GM18873 (cell line): Measurements from ENCODE around the gene BDKRB1.

Source experiments
- ATAC-seq: cut with Tn5 transposase; IDR thresholded peaks from one replicate; pipeline ENCODE4 v1.9.1; 2021; ENCODE audit warnings: mild to moderate bottlenecking, moderate library complexity, moderate number of reproducible peaks; ENCODE audit not compliant: unreplicated experiment, low FRiP score

BDKRB1 gene

GRCh38 chr14:96257900-96258299, 1.9 kb downstream of the BDKRB1 start:
- no peak for ATAC-seq

- ATAC-seq = no peak
Measured at GRCh38 chr14:96260341-96260821, 4.4 kb downstream of the BDKRB1 start.

DNA sequence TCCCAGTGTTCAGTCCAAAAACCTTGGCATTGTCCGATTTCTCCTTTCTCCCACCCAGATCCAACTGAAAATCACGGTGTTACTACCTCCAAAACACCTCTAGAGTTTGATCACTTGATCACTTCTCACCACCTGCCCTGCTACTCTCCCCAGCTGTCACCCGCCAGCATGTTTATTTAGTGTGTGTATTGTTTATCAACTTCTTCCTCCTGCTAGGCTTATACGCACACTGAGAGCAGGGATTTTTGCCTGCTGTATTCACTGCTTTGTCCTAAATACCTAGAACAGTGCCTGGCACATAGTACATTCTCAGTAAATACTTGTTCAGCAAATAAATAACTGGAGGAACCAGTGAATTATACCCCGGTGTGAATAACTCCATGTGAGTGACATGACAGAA, 5.0 kb downstream of the BDKRB1 start:
- no peak for ATAC-seq

GRCh38 chr14:96261772-96262655, 6.0 kb downstream of the BDKRB1 start:
- ATAC-seq = no peak

- no peak for ATAC-seq
Measured at GRCh38 chr14:96263347-96264199, 7.6 kb downstream of the BDKRB1 start.

DNA sequence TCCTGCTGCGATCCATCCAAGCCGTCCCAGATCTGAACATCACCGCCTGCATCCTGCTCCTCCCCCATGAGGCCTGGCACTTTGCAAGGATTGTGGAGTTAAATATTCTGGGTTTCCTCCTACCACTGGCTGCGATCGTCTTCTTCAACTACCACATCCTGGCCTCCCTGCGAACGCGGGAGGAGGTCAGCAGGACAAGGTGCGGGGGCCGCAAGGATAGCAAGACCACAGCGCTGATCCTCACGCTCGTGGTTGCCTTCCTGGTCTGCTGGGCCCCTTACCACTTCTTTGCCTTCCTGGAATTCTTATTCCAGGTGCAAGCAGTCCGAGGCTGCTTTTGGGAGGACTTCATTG, 8.2 kb downstream of the BDKRB1 start:
- ATAC-seq = no peak

DNA sequence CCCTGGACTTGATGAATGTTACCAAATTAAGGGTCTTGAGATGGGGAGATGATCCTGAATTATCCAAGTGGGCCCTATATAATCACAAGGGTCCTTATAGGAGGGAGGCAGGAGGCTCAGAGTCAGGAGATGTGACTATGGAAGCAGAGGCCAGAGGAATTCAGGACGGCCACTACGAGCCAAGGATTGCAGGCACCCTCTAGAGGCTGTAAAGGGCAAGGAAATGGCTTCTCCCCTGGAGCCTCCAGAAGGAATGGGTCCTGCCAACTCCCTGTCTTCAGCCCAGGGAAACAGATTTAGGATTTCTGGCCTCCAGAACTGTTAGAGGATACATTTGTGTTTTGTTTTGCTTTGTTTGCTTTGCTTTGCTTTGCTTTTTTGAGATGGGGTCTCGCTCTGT, 8.8 kb downstream of the BDKRB1 start:
- no peak for ATAC-seq

DNA sequence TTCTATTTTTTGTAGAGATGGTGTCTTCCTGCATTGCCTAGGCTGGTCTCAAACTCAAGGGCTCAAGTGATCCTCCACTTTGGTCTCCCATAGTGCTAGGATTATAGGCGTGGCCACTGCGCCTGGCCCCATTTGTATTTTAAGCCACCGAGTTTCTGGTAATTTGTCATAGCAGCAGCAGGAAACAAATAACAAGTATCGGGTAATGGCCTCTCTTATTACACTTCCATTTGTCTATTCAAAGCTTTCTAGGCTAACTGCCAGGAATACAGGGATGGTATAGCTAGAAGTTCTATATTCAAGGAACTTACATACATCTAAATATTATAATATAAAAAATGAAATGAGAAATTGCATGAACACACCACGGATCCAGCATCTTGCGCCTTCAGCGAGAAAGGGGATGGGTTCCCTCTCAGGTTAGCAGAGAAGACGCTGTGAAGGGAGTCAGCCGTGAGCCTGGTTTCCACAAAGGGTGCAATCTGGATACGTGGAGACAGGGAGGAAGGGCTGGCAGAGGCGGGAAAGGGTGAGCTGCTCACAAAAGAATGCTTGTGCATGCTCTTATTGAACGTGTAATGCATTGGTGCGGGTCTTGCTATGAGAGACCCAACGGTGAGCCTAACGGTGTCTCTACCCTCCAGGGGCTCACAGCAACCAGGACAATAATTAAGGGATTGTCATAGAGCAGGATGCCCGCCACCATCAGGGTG, 9.5 kb downstream of the BDKRB1 start:
- no peak for ATAC-seq

DNA sequence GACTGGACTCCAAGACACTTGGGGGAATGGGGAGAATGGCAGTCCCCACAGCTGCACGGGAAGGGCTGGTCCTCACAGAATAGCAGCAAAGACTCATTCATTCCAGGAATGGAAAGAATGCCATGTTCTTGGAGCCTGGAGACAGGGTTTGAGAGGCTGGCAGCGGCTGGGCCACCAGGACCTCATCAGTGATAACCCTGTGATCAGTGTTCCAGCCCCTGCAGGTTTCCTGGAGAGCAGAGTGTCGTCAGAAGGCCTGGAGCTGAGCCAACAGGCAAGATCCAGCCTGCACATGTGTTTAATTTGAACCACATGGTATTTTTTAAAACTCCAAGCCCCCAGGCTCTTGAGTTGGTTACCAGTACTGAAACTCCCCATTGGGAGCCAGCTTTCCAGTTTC, 11.3 kb downstream of the BDKRB1 start:
- ATAC-seq = no peak

DNA sequence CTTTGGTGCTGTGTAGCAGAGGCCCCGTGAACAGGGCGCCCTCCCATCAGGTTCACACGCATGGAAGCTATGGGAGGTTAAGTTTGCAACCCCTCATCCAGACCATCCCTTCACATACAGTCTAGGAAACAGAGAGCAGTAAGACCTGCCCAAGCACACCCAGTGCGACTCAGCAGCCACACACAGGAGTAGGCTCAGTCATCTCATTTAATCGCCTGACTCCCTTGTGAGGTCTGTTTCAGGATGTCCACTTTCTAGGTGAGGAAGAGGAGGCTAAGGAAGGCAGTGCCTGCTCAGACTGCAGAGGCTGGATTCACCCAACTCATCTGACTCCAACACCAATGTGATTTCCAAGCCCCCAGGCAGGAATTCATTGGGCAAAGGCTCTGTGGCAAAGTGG, 11.9 kb downstream of the BDKRB1 start:
- no peak for ATAC-seq

GRCh38 chr14:96268431-96269358, 12.7 kb downstream of the BDKRB1 start:
- no peak for ATAC-seq

DNA sequence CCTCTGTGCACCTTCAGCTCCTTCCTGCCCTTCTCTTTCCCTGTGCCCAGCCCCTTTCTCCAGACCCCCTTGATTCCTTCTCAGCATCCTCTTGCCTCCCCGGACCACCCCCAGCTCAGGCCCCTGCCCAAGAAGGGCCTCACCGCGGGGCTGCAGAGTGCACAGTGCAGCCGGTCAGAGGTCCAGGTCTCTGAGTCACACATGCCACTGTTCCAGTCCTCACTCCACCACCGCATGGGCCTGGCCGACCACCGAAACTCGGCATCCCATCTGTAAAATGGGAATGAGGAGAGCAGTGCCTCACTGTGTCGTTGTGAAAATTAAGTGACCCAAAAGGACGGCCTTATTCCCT, 13.3 kb downstream of the BDKRB1 start:
- ATAC-seq = no peak

DNA sequence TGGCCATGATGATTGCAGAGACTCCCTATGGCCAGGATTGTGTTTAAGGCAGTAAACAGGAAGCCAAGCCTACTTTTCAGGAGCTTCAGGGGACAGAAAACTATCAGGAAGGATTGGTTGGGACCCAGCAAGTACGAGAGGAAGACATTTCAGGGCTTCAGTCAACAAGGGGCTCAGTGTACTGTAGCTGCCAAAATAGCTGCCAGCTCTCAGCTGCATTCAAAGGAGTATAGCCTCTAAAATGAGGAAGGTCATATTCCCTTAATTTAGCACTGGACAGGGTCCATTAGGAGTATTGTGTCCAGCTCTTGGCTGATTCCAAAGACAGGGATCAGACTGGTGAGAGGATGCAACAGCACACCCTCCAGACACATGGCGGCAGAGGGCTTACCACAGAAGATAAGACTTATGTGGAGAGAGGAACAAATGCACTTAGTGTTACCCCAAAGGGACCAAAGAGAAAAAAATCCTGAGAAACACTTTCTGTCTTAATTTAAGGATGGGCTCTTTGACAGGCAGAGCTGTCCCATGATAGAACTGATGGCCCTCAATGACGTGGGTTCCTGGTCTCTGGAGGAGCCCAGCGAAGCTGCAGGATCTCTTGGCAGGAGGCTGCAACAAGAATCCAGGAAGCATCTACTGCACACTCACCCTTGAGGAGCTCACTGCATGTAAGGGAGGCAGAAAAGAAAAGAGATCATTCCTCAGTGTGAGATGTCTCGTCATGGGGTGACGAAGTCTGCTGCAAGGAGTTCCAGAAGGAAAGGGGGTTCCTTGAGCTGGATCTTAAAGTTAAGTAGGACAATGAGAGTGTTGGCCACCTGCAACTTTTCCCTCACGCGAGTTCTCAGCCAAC, 14.8 kb downstream of the BDKRB1 start:
- no peak for ATAC-seq

DNA sequence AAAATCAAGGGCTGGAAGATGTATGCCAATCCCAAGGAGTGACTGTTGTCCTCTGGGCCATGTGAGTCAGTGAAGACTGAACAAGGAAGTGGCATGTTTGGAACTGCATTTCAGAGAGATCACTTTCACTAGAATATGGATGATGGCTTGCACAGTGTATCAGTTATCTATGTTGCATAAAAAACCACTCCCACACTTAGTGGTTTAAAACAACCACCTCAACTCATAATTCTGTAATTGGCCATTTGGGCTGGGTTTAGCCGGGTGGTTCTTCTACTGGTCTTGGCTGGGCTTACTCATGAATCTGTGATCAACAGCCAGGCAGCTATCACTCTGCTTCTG, 15.4 kb downstream of the BDKRB1 start:
- no peak for ATAC-seq

- ATAC-seq = no peak
Measured at GRCh38 chr14:96272777-96273473, 16.9 kb downstream of the BDKRB1 start.

DNA sequence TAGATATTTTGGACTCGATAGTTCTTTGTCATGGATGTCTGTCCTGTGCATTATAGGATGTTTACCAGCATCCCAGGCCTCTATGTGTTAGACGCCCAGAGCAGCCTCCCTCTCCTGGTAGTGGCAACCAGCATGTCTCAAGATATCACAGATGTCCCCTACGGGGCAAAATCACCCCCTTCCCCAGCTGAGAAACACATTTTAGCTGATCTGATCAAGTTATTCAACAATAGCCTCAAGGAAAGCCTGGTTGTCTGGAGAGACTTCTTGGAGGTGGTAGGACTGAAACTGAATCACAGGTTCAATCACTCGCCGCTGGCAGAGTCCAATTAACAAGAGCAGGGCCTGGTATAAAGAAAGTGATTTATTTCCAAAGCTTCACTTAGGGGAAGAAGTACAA, 17.6 kb downstream of the BDKRB1 start:
- ATAC-seq = no peak

- no peak for ATAC-seq
Measured at GRCh38 chr14:96274122-96274521, 18.1 kb downstream of the BDKRB1 start.

DNA sequence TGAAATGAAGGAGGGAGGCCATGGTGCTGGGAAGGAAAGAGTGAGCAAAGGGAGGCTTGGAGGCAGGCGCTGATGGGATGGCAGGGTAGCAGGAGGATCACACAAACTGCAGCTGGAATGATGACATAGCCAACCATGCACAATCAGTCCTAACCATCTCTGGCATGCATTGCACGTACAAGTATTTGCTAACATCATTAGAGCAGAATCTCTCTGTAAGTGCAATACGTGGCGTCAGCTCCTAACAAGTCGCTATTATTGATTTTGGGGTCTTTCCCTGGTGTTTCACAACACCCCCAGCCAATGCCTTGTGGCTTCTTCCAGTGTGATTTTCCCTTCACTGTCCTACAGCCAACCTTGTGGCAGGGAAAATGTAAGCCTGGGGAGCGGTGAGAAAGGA, 18.5 kb downstream of the BDKRB1 start:
- no peak for ATAC-seq
